Stimulated activated naive CD8-positive, alpha-beta T cell treated with anti-CD3 and anti-CD28 coated beads, Interleukin-15, Interleukin-2, amounts not matched to agents 100 U/mL and 50 U/mL, for 24 hours (primary cell): Measurements from ENCODE around the gene CASP3.
A peak's percentile ranks its signal among the peaks of the same experiment; 100 is the strongest.
"Not testable (repeated sequence)": the region's sequence is repeated elsewhere in the genome, so short reads cannot be mapped to it uniquely, and the experiment has no call there.

Experiments
- ATAC-seq: fragments of 150-1000 bp; cut with Tn5 transposase; one replicate; pipeline ENCODE4 v1.10.0; 2021
- DNase-seq: peaks from one replicate; pipeline ENCODE4 v3.0.0; 2021

The CASP3 gene

GRCh38 chr4:184596044-184596616 lies 53.1 kb downstream of the CASP3 start:
- DNase-seq: no peak

GRCh38 chr4:184595430-184595829 lies 53.8 kb downstream of the CASP3 start:
- DNase-seq: no peak
- ATAC-seq: no peak

More at GRCh38 chr4:184596044-184596616, 53.1 kb downstream of the CASP3 start:
- ATAC-seq: no peak

- DNase-seq: no peak
- no peak for ATAC-seq
Observed at GRCh38 chr4:184593461-184593860, 55.8 kb downstream of the CASP3 start.

GRCh38 chr4:184591747-184592270 lies 57.4 kb downstream of the CASP3 start:
- DNase-seq, ATAC-seq: not testable (repeated sequence)

- DNase-seq (no peak), ATAC-seq (no peak)
Observed at GRCh38 chr4:184591070-184591677, 58.1 kb downstream of the CASP3 start.

- DNase-seq (no peak), ATAC-seq (no peak)
Observed at GRCh38 chr4:184590196-184590595, 59.1 kb downstream of the CASP3 start.

GRCh38 chr4:184588893-184589292 lies 60.4 kb downstream of the CASP3 start:
- ATAC-seq (no peak), DNase-seq (no peak)

- no peak for DNase-seq
- ATAC-seq: no peak
Observed at GRCh38 chr4:184587701-184588100, 61.5 kb downstream of the CASP3 start.

- DNase-seq: no peak
- no peak for ATAC-seq
Observed at GRCh38 chr4:184587221-184587620, 62.0 kb downstream of the CASP3 start.

- DNase-seq (no peak), ATAC-seq (peak; percentile 89)
Observed at GRCh38 chr4:184583738-184584502, 65.3 kb downstream of the CASP3 start.
